Endodermal cell (in vitro differentiated cells): ENCODE results near the gene MBNL3. TPM values are rescaled to one million over a fixed set of nuclear protein-coding genes. Genes with fewer than 3 reads are reported as not detected.

Experiments
- DNase-seq: peaks from one replicate; pipeline ENCODE4 v3.0.0-alpha.2; 2017
- H3K27ac ChIP-seq: 2 replicates; pipeline ENCODE4 v1.5.1; 2013; ENCODE audit warnings: mild to moderate bottlenecking, low read depth, low read length, moderate library complexity
- H3K27me3 ChIP-seq: 2 replicates; pipeline ENCODE4 v1.6.1; 2013; ENCODE audit warnings: mild to moderate bottlenecking, low read length, moderate library complexity; ENCODE audit not compliant: insufficient read depth, control insufficient read depth, poor library complexity, severe bottlenecking
- H3K36me3 ChIP-seq: 2 replicates; pipeline ENCODE4 v1.7.0; 2013; ENCODE audit warnings: mild to moderate bottlenecking, low read length, moderate library complexity; ENCODE audit not compliant: control insufficient read depth, insufficient read depth
- H3K4me1 ChIP-seq: one replicate; pipeline ENCODE4 v1.7.0; 2013; ENCODE audit warnings: low read length; ENCODE audit not compliant: control insufficient read depth, insufficient read depth
- H3K4me3 ChIP-seq: 2 replicates; pipeline ENCODE4 v1.5.1; 2013; ENCODE audit warnings: mild to moderate bottlenecking, low read length, moderate library complexity
- H3K9ac ChIP-seq: 2 replicates; pipeline ENCODE4 v1.6.1; 2013; ENCODE audit warnings: mild to moderate bottlenecking, low read length, moderate library complexity; ENCODE audit not compliant: poor library complexity, severe bottlenecking; ENCODE audit errors: extremely low read depth
- H3K9me3 ChIP-seq: 2 replicates; pipeline ENCODE4 v1.6.1; 2013; ENCODE audit warnings: mild to moderate bottlenecking, low read length, moderate library complexity; ENCODE audit not compliant: control insufficient read depth
- H3K27ac Mint-ChIP-seq: 2 replicates; pipeline ENCODE4 v1.8.0; 2020; ENCODE audit warnings: mixed read lengths
- H3K27me3 Mint-ChIP-seq: 2 replicates; pipeline ENCODE4 v1.8.0; 2021; ENCODE audit warnings: mild to moderate bottlenecking, mixed read lengths; ENCODE audit not compliant: insufficient read depth
- H3K36me3 Mint-ChIP-seq: 2 replicates; pipeline ENCODE4 v1.8.0; 2020; ENCODE audit warnings: low read depth, mixed read lengths
- H3K4me1 Mint-ChIP-seq: 2 replicates; pipeline ENCODE4 v1.8.0; 2020; ENCODE audit warnings: mixed read lengths
- H3K4me3 Mint-ChIP-seq: 2 replicates; pipeline ENCODE4 v1.8.0; 2020; ENCODE audit warnings: mild to moderate bottlenecking, moderate library complexity, mixed read lengths
- H3K9me3 Mint-ChIP-seq: 2 replicates; pipeline ENCODE4 v1.8.0; 2020; ENCODE audit warnings: mild to moderate bottlenecking, mixed read lengths
- WGBS, 2 experiments: methylation state at CpG; one replicate each; pipeline versions ENCODE4 v1.1.5 to v1.1.7; 2013; ENCODE audit warnings: missing lambda C conversion rate in 2 of 2, mixed read lengths in 1 of 2; ENCODE audit not compliant: insufficient coverage in 1 of 2, insufficient read length in 1 of 2; 5-methylcytosine and 5-hydroxymethylcytosine counted together
- total RNA-seq, 2 donors: library from RNA; stranded (reverse); fragmentation: NEBNext Ultra II Directional in 1 of 2; extraction: Animal tissue kit (Norgen Biotek cat#: 25700) in 1 of 2; gene quantifications; 2 replicates in 1 of 2; 3 replicates in 1 of 2; pipeline ENCODE4 v1.2.1, GENCODE V29; 2021
- TF ChIP-seq, protein P1 (sequence below): fragments of 200-600 bp; sonication (generic); conservative IDR thresholded peaks from 2 replicates; pipeline ENCODE4 v1.5.0; 2021; ENCODE audit warnings: antibody characterized with exemption, mild to moderate bottlenecking

Gene MBNL3
- total RNA-seq, 2 donors from 2014 or later, result 17.0 to 33.4 TPM

DNA sequence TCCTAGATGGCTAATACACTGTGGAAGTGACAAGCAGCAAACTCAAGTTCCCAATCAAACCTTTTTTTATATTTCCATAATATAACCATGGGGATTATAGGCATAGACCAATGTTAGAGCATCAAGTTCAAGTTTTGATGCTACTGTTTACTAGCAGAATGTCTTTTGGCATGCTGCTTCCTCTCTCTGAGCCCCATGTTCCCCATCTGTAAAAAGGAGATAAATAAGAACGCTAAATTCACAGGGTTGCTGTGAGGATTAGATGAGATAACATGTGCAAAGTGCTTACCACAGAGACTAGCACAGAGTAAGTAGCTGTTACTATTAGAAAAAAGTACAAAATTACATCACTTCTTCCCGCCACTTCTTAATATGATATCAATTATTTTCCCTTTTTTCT lies 18.0 kb downstream of the MBNL3 start:
- Histone ChIP-seq H3K9me3 (no peaks in the 10 kb centered on the region), H3K9ac (no peak overlapping the region), H3K27ac (no peak overlapping the region), H3K36me3 (no peaks in the 10 kb centered on the region), H3K27me3 (no peaks in the 10 kb centered on the region), H3K4me3 (no peak overlapping the region), H3K4me1 (no peaks in the 10 kb centered on the region)
- TF ChIP-seq, protein P1, sequence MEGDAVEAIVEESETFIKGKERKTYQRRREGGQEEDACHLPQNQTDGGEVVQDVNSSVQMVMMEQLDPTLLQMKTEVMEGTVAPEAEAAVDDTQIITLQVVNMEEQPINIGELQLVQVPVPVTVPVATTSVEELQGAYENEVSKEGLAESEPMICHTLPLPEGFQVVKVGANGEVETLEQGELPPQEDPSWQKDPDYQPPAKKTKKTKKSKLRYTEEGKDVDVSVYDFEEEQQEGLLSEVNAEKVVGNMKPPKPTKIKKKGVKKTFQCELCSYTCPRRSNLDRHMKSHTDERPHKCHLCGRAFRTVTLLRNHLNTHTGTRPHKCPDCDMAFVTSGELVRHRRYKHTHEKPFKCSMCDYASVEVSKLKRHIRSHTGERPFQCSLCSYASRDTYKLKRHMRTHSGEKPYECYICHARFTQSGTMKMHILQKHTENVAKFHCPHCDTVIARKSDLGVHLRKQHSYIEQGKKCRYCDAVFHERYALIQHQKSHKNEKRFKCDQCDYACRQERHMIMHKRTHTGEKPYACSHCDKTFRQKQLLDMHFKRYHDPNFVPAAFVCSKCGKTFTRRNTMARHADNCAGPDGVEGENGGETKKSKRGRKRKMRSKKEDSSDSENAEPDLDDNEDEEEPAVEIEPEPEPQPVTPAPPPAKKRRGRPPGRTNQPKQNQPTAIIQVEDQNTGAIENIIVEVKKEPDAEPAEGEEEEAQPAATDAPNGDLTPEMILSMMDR, result no peak
- Mint-ChIP-seq H3K27me3 (no peaks in the 10 kb centered on the region), H3K27ac (no peak overlapping the region), H3K4me1 (peaks cover 5% of the 10 kb centered on the region), H3K9me3 (no peaks in the 10 kb centered on the region), H3K36me3 (no peaks in the 10 kb centered on the region), H3K4me3 (no peak overlapping the region)
- DNase-seq, result no peak
- WGBS, 2 experiments, result 78 to 86% methylated on average over 1 of the region's 2 CpGs

GRCh38 chrX:132470179-132470578 lies 18.7 kb downstream of the MBNL3 start:
- Histone ChIP-seq H3K27me3 (no peaks in the 10 kb centered on the region), H3K27ac (no peak overlapping the region), H3K4me3 (no peak overlapping the region), H3K9me3 (no peaks in the 10 kb centered on the region), H3K36me3 (no peaks in the 10 kb centered on the region), H3K9ac (no peak overlapping the region), H3K4me1 (no peaks in the 10 kb centered on the region)
- TF ChIP-seq, protein P1, result no peak
- Mint-ChIP-seq H3K4me1 (peaks cover 5% of the 10 kb centered on the region), H3K27me3 (no peaks in the 10 kb centered on the region), H3K4me3 (no peak overlapping the region), H3K27ac (no peak overlapping the region), H3K36me3 (no peaks in the 10 kb centered on the region), H3K9me3 (no peaks in the 10 kb centered on the region)
- no CpG with 5 or more reads among the region's 1 CpG for WGBS, 2 experiments
- DNase-seq, result no peak

GRCh38 chrX:132468454-132468853 lies 20.4 kb downstream of the MBNL3 start:
- WGBS, 2 experiments, result 100% methylated on average over 2 of the region's 3 CpGs; no CpG with 5 or more reads in 1 of the 2 experiments
- no peaks in the 10 kb centered on the region for H3K9me3 Mint-ChIP-seq

More at GRCh38 chrX:132468454-132468853, 20.4 kb downstream of the MBNL3 start:
- Histone ChIP-seq H3K9ac (no peak overlapping the region), H3K36me3 (no peaks in the 10 kb centered on the region), H3K4me3 (no peak overlapping the region), H3K4me1 (no peaks in the 10 kb centered on the region), H3K9me3 (no peaks in the 10 kb centered on the region), H3K27ac (no peak overlapping the region), H3K27me3 (no peaks in the 10 kb centered on the region)
- H3K36me3 Mint-ChIP-seq, result no peaks in the 10 kb centered on the region
- TF ChIP-seq, protein P1, result no peak
- H3K4me3 Mint-ChIP-seq, result no peak overlapping the region
- H3K27ac Mint-ChIP-seq, result no peak overlapping the region
- no peaks in the 10 kb centered on the region for H3K27me3 Mint-ChIP-seq
- peaks cover 5% of the 10 kb centered on the region for H3K4me1 Mint-ChIP-seq
- DNase-seq, result no peak
